Measurements from ENCODE around the gene DNASE2B.

The DNASE2B gene

DNA sequence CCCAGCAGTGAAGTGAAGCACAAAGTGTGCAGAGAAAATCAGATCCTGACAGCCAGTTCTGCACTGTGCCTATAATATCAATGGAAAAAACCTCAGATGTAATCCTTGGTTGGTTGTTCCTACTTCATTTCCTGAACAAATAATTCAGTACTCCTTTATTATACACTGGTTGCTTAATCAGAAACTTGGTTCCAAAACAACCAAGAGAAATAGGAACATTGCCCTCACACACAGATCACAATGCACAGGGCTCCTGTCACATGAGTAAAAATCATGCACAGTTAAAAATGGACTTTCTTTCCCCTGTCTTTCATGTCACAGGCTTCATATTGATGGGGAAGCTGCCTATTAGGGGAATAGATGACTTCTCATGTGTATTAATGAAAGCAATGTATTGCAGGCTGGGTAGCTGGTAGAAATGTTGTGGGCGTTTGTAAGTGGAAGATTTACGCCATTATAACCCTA lies 9.7 kb downstream of the DNASE2B start:
- TF ChIP-seq SIN3A (IDR thresholded peaks at IDR 0.05; ENCODE audit: borderline replicate concordance, insufficient read depth, low read length) = no peak
- TF ChIP-seq POLR2AphosphoS5 (IDR thresholded peaks at IDR 0.05; ENCODE audit: low read depth, low read length) = no peak
- TF ChIP-seq TAF1 (IDR thresholded peaks at IDR 0.05; ENCODE audit: borderline replicate concordance, insufficient read depth, low read length) = no peak
- TF ChIP-seq, protein P1, sequence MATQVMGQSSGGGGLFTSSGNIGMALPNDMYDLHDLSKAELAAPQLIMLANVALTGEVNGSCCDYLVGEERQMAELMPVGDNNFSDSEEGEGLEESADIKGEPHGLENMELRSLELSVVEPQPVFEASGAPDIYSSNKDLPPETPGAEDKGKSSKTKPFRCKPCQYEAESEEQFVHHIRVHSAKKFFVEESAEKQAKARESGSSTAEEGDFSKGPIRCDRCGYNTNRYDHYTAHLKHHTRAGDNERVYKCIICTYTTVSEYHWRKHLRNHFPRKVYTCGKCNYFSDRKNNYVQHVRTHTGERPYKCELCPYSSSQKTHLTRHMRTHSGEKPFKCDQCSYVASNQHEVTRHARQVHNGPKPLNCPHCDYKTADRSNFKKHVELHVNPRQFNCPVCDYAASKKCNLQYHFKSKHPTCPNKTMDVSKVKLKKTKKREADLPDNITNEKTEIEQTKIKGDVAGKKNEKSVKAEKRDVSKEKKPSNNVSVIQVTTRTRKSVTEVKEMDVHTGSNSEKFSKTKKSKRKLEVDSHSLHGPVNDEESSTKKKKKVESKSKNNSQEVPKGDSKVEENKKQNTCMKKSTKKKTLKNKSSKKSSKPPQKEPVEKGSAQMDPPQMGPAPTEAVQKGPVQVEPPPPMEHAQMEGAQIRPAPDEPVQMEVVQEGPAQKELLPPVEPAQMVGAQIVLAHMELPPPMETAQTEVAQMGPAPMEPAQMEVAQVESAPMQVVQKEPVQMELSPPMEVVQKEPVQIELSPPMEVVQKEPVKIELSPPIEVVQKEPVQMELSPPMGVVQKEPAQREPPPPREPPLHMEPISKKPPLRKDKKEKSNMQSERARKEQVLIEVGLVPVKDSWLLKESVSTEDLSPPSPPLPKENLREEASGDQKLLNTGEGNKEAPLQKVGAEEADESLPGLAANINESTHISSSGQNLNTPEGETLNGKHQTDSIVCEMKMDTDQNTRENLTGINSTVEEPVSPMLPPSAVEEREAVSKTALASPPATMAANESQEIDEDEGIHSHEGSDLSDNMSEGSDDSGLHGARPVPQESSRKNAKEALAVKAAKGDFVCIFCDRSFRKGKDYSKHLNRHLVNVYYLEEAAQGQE (IDR thresholded peaks at IDR 0.05; ENCODE audit: insufficient read depth in 1 of 2, low read depth in 2 of 2, low read length in 2 of 2) = no peak
- no peak for TF ChIP-seq FOXP2 (optimal IDR thresholded peaks at IDR 0.05; ENCODE audit: borderline replicate concordance, extremely low read depth, extremely low read length, insufficient read depth)

DNA sequence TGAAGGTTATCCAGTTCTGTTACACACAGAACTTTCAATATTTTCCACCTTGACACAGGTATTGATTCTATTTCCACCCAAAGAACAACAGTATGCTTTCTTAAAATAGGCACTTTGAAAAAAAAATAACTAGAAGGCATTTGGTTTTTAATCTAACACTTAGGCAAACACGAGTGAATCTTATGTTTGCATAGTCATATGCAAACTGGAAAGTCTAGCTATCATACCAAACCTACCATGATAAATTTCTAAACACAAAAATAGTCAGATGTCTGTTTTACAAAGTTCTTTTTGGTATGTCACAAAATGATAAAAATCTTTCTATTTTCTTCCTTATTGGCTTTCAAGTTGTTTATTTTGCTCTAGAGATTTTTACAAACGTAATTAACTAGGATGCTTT lies 11.6 kb downstream of the DNASE2B start:
- no peak for TF ChIP-seq POLR2AphosphoS5 (IDR thresholded peaks at IDR 0.05; ENCODE audit: low read depth, low read length)
- TF ChIP-seq SIN3A (IDR thresholded peaks at IDR 0.05; ENCODE audit: borderline replicate concordance, insufficient read depth, low read length) = no peak
- TF ChIP-seq, protein P1 (IDR thresholded peaks at IDR 0.05; ENCODE audit: insufficient read depth in 1 of 2, low read depth in 2 of 2, low read length in 2 of 2) = no peak

- TF ChIP-seq, protein P1 (IDR thresholded peaks at IDR 0.05; ENCODE audit: insufficient read depth in 1 of 2, low read depth in 2 of 2, low read length in 2 of 2) = no peak
- TF ChIP-seq FOXP2 (optimal IDR thresholded peaks at IDR 0.05; ENCODE audit: borderline replicate concordance, extremely low read depth, extremely low read length, insufficient read depth) (no peak), SIN3A (IDR thresholded peaks at IDR 0.05; ENCODE audit: borderline replicate concordance, insufficient read depth, low read length) (no peak), POLR2AphosphoS5 (IDR thresholded peaks at IDR 0.05; ENCODE audit: low read depth, low read length) (no peak)
These were observed 12.2 kb downstream of the DNASE2B start for GRCh38 chr1:84410328-84411095.

GRCh38 chr1:84412316-84412942 lies 14.1 kb downstream of the DNASE2B start:
- no peak for TF ChIP-seq SIN3A (IDR thresholded peaks at IDR 0.05; ENCODE audit: borderline replicate concordance, insufficient read depth, low read length)
- no peak for TF ChIP-seq POLR2AphosphoS5 (IDR thresholded peaks at IDR 0.05; ENCODE audit: low read depth, low read length)
- TF ChIP-seq, protein P1 (IDR thresholded peaks at IDR 0.05; ENCODE audit: insufficient read depth in 1 of 2, low read depth in 2 of 2, low read length in 2 of 2) = no peak
